IPS-11a (cell line): ENCODE data around the gene METAP2.
"Not testable (repeated sequence)": the region's sequence is repeated elsewhere in the genome, so short reads cannot be mapped to it uniquely, and the experiment has no call there.

Source experiments
- H3K4me3 ChIP-seq: one replicate; pipeline ENCODE4 v1.5.1; 2013; ENCODE audit warnings: low read depth, low read length, control low read depth

The METAP2 gene

GRCh38 chr12:95473884-95474659 is at the start of gene METAP2:
Gene METAP2 (plus strand): TSS chr12:95474152. CDS start chr12:95474180, 28 bp downstream.
- H3K4me3 ChIP-seq = peak within 1 kb of the TSS; percentile 96

- H3K4me3 ChIP-seq = no peak overlapping the region
Observed at GRCh38 chr12:95424271-95424994, 49.5 kb upstream of the METAP2 start.

GRCh38 chr12:95429172-95429510 is 44.8 kb upstream of the METAP2 start:
- no peak overlapping the region for H3K4me3 ChIP-seq

DNA sequence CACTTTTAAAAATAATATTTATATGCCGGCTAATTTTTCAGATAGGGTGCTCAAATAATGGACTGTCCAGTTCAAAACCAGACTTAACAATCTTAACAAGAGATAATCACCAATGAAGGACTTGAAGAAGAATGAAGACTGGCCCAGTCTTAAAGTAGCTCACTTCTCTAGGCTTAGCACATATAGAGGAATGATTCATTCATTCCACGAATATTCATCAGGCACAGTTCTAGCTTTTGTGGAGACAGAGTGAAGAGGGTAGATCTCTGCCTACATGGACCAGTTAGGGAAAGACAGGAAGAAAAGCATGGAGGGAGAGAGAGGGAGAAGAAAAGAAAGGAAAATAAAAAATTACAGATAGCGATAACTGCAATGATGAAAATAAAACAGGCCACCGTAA is 42.8 kb upstream of the METAP2 start:
- H3K4me3 ChIP-seq = no peak overlapping the region

DNA sequence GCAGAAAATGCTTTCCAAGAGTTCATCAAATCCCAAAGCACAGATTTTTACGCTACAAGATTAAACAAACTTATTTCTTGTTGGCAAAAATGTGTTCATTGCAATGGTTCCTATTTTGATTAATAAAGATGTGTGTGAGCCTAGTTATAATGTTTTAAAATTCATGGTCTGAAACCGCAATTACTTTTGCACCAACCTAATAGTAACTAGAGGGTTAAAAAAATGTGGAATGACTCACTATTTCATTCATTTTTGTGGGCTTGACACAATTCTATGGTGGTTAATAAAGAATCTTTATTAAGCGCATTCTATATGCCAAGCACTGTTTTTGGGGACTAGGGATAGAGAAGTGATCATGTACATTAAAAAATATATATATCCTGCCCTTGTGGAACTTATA is 38.6 kb upstream of the METAP2 start:
- no peak overlapping the region for H3K4me3 ChIP-seq

GRCh38 chr12:95437565-95437964 is 36.4 kb upstream of the METAP2 start:
- no peak overlapping the region for H3K4me3 ChIP-seq

DNA sequence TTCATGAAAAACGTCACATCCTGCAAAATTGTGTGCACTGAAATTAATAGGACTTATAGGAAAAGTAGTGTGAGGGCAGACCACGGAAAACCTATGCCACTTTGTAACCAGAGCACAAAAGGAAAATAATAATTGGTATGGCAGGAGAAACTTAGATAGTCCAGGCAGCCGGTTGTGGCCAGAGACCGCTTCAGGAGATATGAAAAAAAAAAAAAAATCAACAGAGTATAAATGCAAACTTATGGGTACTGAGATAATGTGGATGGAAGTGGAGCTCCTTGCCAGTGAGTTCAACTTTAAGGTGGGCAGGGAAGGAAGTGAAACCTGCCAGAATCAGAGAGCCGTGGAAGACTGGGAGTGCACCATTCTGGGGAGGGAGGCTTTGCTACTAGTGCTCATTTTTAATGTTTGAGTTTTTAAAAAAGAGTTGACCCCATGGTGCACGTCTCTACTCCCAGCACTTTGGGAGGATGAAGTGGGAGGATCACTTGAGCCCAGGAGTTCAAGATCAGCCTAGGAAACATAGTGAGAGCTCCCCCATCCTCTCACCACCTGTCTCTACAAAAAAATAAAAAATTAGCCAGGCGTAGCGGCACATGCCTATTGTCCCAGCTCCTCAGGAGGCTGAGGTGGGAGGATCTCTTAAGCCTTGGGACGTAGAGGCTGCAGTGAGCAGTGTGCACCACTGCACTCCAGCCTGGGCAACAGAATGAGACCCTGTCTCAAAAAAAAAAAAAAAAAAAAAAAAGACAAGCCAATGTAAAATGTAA is 34.3 kb upstream of the METAP2 start:
- no peak overlapping the region for H3K4me3 ChIP-seq

- no peak overlapping the region for H3K4me3 ChIP-seq
Observed at GRCh38 chr12:95440401-95440800, 33.6 kb upstream of the METAP2 start.

- H3K4me3 ChIP-seq = no peak overlapping the region
Observed at GRCh38 chr12:95443459-95443858, 30.5 kb upstream of the METAP2 start.

- H3K4me3 ChIP-seq = not testable (repeated sequence)
Observed at GRCh38 chr12:95445099-95445498, 28.9 kb upstream of the METAP2 start.

- H3K4me3 ChIP-seq = no peak overlapping the region
Observed at GRCh38 chr12:95445884-95446505, 28.0 kb upstream of the METAP2 start.

DNA sequence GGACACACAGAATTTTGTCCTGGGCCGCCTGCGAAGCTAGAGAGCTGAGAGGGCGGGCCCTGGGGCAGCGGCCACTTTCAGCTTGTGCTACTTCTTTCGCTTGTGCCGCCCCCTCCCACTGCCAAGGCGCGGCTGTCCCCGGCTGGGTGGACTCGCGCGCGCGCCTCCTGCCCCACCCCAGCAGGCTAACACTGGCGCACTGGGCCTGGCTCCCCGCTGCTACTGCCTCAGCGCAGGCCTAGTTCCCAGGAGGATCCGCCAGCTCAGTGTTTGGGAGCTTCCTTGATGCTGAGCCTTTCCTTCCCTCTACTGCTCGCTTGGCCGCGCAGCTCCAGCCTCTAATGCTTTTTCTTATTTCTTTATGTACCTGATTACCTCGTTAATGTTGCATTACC is 27.4 kb upstream of the METAP2 start:
- peak overlapping the region; percentile 21 for H3K4me3 ChIP-seq

GRCh38 chr12:95449656-95450055 is 24.3 kb upstream of the METAP2 start:
- not testable (repeated sequence) for H3K4me3 ChIP-seq

- not testable (repeated sequence) for H3K4me3 ChIP-seq
Observed at GRCh38 chr12:95452501-95452900, 21.5 kb upstream of the METAP2 start.

- not testable (repeated sequence) for H3K4me3 ChIP-seq
Observed at GRCh38 chr12:95453881-95454280, 20.1 kb upstream of the METAP2 start.

DNA sequence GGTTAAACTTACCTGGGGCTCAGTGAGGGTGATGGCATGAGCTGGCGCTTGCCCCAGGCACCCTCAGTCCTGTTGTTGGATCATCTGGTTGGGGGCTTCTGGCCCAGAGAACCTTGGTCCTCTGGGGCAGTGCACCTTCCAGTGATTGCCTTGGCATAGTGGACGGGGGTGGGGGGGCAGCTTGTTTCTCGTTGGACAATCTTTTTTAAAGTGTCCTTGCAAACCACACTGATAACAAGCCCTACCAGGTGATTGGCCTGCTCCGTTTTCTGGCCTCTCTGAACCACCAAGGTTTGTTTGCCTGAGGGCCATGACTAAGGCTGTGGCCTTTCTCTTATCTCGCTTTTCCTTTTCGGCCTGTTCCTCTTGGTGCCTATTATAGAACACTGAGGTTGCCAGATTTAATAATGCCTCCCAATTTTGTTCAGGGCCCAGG is 19.2 kb upstream of the METAP2 start:
- H3K4me3 ChIP-seq = not testable (repeated sequence)

DNA sequence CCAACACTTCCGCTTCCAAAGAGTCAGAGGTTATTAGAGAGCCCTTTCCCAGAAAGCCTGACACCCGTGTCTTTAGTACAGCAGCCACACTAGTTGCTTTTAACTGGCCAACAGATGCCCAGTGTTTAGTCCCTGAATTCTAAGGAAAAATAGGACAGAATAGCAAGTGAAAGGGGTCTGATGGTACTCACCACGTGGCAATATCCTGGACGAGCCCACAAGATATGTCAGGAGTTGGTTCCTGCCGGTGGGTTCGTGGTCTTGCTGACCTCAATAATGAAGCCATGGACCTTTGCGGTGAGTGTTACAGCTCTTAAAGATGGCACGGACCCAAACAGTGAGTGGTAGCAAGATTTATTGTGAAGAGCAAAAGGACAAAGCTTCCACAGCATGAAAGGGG is 16.3 kb upstream of the METAP2 start:
- H3K4me3 ChIP-seq = not testable (repeated sequence)

DNA sequence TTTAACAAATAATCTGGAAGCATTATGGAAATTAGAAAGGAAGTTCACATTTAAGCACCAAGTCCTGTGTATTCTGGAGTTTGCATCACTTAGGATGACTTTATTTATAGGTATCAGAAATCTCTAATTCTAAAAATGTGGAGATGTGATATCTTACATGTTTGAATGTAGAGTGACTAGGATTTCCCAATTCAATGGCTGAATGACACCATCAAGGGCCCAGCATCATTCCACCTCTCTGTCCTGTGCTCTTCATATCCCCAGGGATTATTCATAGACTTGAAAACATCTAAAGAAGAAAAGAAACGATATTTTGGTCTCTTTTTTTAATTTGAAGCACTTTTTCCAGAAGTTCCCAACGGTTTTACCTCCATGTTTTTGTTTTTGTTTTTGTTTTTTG is 15.2 kb upstream of the METAP2 start:
- no peak overlapping the region for H3K4me3 ChIP-seq

- no peak overlapping the region for H3K4me3 ChIP-seq
Observed at GRCh38 chr12:95459310-95459709, 14.6 kb upstream of the METAP2 start.

- H3K4me3 ChIP-seq = no peak overlapping the region
Observed at GRCh38 chr12:95460105-95460504, 13.8 kb upstream of the METAP2 start.

GRCh38 chr12:95460896-95461295 is 13.1 kb upstream of the METAP2 start:
- no peak overlapping the region for H3K4me3 ChIP-seq
